Activated CD4-positive, alpha-beta T cell treated with anti-CD3 and anti-CD28 coated beads for 4 hours (primary cell): ENCODE results near the gene FAM200B.

Source experiments
- DNase-seq, 2 donors: peaks; one replicate each; pipeline ENCODE4 v3.0.0-alpha.2; 2020

FAM200B gene

GRCh38 chr4:15738877-15739276 is 57.2 kb downstream of the FAM200B start:
- DNase-seq = no peak
